Transverse colon (tissue), 4 donors: ENCODE data around the gene ZNF576.

ENCODE experiments used
- CTCF ChIP-seq, 5 experiments: fragments of 200-600 bp in 3 of 5; fragments of 450-650 bp in 2 of 5; sonication (generic) in 3 of 5; IDR thresholded peaks; 1 replicate in 2 of 5; 2 replicates in 3 of 5; pipeline ENCODE4 v1.5.1; 2016 to 2017; ENCODE audit warnings: antibody characterized with exemption in 5 of 5, inconsistent platforms in 3 of 5, mild to moderate bottlenecking in 2 of 5, moderate library complexity in 1 of 5
- POLR2A ChIP-seq: fragments of 450-650 bp; IDR thresholded peaks from one replicate; pipeline ENCODE4 v1.6.1; 2016; ENCODE audit warnings: antibody characterized with exemption, mild to moderate bottlenecking, moderate library complexity
- POLR2AphosphoS5 ChIP-seq, 3 donors: sonication (generic); formaldehyde crosslinking; IDR thresholded peaks; one replicate each; pipeline ENCODE4 v1.6.1; 2016; ENCODE audit warnings: antibody characterized with exemption in 3 of 3

- TF ChIP-seq CTCF (IDR thresholded peaks at IDR 0.05) (no peak), POLR2A (no peak), POLR2AphosphoS5 (IDR thresholded peaks at IDR 0.05) (no peak)
These were observed 53.1 kb downstream of the ZNF576 start for GRCh38 chr19:43649514-43649913.
